Prostate gland (tissue), 2 donors: ENCODE data around the gene THYN1.

Experiments
- POLR2A ChIP-seq: fragments of 450-650 bp; IDR thresholded peaks from one replicate; pipeline ENCODE4 v1.6.1; 2016; ENCODE audit warnings: antibody characterized with exemption, mild to moderate bottlenecking
- POLR2AphosphoS5 ChIP-seq: sonication (generic); formaldehyde crosslinking; IDR thresholded peaks from one replicate; pipeline ENCODE4 v1.6.1; 2017; ENCODE audit warnings: antibody characterized with exemption
- TF ChIP-seq, protein P1 (sequence below), 4 experiments: fragments of 200-600 bp in 2 of 4; fragments of 450-650 bp in 2 of 4; sonication (generic) in 2 of 4; IDR thresholded peaks; 1 replicate in 3 of 4; 2 replicates in 1 of 4; pipeline ENCODE4 v1.5.1; 2016 to 2019; ENCODE audit warnings: antibody characterized with exemption in 4 of 4, mild to moderate bottlenecking in 2 of 4, moderate library complexity in 2 of 4

DNA sequence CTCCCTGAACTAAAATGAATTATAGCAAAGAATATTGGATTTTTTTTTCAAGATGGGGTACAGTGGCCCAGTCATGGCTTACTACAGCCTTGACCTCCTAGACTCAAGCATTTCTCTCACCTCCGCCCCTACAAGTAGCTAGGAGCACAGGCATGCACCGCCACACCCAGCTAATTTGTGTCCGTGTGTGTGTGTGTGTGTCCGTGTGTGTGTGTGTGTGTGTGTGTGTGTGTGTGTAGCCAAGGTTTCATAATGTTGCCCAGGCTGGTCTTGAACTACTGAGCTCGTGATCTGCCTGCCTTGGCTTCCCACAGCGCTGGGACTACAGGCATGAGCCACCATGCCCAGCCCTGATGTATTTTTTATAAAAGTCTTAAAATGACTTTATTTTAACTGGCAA, 12.6 kb downstream of the THYN1 start:
- TF ChIP-seq, protein P1, sequence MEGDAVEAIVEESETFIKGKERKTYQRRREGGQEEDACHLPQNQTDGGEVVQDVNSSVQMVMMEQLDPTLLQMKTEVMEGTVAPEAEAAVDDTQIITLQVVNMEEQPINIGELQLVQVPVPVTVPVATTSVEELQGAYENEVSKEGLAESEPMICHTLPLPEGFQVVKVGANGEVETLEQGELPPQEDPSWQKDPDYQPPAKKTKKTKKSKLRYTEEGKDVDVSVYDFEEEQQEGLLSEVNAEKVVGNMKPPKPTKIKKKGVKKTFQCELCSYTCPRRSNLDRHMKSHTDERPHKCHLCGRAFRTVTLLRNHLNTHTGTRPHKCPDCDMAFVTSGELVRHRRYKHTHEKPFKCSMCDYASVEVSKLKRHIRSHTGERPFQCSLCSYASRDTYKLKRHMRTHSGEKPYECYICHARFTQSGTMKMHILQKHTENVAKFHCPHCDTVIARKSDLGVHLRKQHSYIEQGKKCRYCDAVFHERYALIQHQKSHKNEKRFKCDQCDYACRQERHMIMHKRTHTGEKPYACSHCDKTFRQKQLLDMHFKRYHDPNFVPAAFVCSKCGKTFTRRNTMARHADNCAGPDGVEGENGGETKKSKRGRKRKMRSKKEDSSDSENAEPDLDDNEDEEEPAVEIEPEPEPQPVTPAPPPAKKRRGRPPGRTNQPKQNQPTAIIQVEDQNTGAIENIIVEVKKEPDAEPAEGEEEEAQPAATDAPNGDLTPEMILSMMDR (IDR thresholded peaks at IDR 0.05), result no peak
- TF ChIP-seq POLR2A (no peak), POLR2AphosphoS5 (no peak)
